ENCODE data around the gene LANCL2.
"Not testable (repeated sequence)": the region's sequence is repeated elsewhere in the genome, so short reads cannot be mapped to it uniquely, and the experiment has no call there.

Gene LANCL2

DNA sequence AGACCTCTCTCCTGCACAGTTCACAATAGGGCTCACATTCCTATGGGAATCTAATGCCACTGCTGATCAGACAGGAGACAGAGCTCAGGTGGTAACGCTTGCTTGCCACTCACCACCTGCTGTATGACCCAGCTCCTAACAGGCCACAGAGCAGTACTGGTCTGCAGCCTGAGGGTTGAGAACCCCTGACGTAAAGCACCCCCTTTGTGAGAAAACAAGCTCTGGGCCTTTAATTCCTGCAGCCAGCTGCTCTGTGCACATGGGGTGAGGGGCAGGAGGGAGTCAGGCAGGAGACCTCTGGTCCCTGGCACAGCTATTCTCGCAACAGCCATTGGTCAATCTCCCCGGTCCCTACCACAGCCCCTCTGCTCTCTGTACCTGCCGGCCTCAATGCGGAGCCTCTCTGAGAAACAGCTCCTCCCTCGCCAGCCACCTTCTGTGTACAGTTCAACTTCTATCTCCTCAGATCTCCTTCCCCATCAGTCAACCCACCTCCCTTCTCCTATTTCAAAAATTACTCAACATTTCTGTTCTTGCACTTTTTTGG, 102.0 kb downstream of the LANCL2 start:
- DNase-seq (ENCODE audit: low read depth): no peak
- TF ChIP-seq, protein P1, sequence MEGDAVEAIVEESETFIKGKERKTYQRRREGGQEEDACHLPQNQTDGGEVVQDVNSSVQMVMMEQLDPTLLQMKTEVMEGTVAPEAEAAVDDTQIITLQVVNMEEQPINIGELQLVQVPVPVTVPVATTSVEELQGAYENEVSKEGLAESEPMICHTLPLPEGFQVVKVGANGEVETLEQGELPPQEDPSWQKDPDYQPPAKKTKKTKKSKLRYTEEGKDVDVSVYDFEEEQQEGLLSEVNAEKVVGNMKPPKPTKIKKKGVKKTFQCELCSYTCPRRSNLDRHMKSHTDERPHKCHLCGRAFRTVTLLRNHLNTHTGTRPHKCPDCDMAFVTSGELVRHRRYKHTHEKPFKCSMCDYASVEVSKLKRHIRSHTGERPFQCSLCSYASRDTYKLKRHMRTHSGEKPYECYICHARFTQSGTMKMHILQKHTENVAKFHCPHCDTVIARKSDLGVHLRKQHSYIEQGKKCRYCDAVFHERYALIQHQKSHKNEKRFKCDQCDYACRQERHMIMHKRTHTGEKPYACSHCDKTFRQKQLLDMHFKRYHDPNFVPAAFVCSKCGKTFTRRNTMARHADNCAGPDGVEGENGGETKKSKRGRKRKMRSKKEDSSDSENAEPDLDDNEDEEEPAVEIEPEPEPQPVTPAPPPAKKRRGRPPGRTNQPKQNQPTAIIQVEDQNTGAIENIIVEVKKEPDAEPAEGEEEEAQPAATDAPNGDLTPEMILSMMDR (conservative IDR thresholded peaks at IDR 0.05; ENCODE audit: control insufficient read depth, insufficient read depth, low read depth, low read length): no peak
- H3K4me3 ChIP-seq (ENCODE audit: control insufficient read depth, low read depth, low read length): no peak overlapping the region

DNA sequence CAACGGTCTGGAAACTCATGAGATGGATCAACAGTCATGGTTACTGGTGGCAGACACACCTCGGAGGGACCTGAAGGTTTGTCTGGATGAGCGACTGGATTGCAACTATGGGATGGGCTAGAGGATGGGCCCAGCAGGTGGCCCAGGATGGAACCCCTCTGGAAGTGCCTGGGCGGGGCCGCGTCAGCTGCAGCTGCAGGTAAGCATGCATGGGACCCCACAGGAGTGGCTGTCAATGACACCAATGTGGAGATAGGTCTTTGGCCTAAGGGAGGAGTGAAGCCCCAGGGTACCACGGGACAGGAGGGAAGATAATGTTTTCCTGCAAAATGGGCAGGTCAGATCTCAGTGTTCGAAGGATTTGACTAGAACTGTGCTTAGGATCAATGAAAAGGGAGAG, 103.4 kb downstream of the LANCL2 start:
- no peak overlapping the region for H3K4me3 ChIP-seq (ENCODE audit: control insufficient read depth, low read depth, low read length)
- no peak for DNase-seq (ENCODE audit: low read depth)
- TF ChIP-seq, protein P1 (conservative IDR thresholded peaks at IDR 0.05; ENCODE audit: control insufficient read depth, insufficient read depth, low read depth, low read length): no peak

GRCh38 chr7:55469271-55469681, 104.1 kb downstream of the LANCL2 start:
- H3K4me3 ChIP-seq (ENCODE audit: control insufficient read depth, low read depth, low read length): no peak overlapping the region
- TF ChIP-seq, protein P1 (conservative IDR thresholded peaks at IDR 0.05; ENCODE audit: control insufficient read depth, insufficient read depth, low read depth, low read length): no peak
- no peak for DNase-seq (ENCODE audit: low read depth)

- no peak for DNase-seq (ENCODE audit: low read depth)
- H3K4me3 ChIP-seq (ENCODE audit: control insufficient read depth, low read depth, low read length): no peak overlapping the region
- TF ChIP-seq, protein P1 (conservative IDR thresholded peaks at IDR 0.05; ENCODE audit: control insufficient read depth, insufficient read depth, low read depth, low read length): no peak
Observed at GRCh38 chr7:55469721-55470120, 104.6 kb downstream of the LANCL2 start.

DNA sequence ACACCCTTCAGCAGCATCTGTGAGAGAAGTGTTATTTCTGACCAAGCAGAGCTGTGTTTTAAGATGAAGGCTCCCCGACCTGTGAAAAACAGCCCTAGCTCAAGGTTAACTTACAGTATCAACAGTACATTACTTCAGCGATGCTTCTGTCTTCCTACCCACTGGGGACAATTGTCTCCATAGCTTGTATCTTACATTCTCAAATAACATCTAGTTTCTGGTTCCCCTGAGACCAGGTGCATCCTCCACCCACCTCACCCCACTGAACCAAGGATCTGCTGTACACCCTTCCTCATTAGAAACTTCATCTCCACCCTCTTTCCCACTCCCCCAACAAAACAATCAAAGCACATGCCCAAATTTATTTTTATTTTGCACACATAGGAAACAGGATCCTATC, 105.1 kb downstream of the LANCL2 start:
- no peak for DNase-seq (ENCODE audit: low read depth)
- no peak overlapping the region for H3K4me3 ChIP-seq (ENCODE audit: control insufficient read depth, low read depth, low read length)
- TF ChIP-seq, protein P1 (conservative IDR thresholded peaks at IDR 0.05; ENCODE audit: control insufficient read depth, insufficient read depth, low read depth, low read length): no peak

GRCh38 chr7:55471594-55471993, 106.5 kb downstream of the LANCL2 start:
- H3K4me3 ChIP-seq (ENCODE audit: control insufficient read depth, low read depth, low read length); DNase-seq (ENCODE audit: low read depth): not testable (repeated sequence)

DNA sequence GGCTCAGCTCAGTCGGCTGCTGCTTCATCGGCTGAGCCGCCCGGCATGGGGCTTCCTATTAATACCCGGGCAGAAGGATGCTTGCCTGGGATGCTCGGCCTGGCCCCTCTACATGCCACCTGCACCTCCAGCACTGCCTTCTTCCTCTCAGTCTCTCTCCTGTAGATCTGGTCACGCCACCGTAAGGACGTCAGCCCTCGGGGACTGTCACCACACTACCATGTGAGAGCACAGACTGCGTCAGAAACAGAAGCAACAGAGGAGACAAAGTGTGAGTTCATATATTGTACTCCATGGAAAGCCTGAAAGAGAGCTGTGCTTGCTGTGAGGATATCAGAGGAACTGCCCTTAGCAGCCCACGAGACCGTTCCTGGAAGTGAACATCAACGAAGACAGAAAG, 107.3 kb downstream of the LANCL2 start:
- H3K4me3 ChIP-seq (ENCODE audit: control insufficient read depth, low read depth, low read length); DNase-seq (ENCODE audit: low read depth): not testable (repeated sequence)
